Suprapubic skin (tissue), 4 donors: Measurements from ENCODE around the gene CBLB.

Experiments used
- CTCF ChIP-seq, 2 donors: fragments of 200-600 bp in 1 of 2; fragments of 450-650 bp in 1 of 2; sonication (generic) in 1 of 2; IDR thresholded peaks; one replicate each; pipeline ENCODE4 v1.5.1; 2016 to 2019; ENCODE audit warnings: antibody characterized with exemption in 2 of 2, mild to moderate bottlenecking in 1 of 2, moderate library complexity in 1 of 2
- POLR2A ChIP-seq, 2 donors: fragments of 450-650 bp; IDR thresholded peaks; one replicate each; pipeline ENCODE4 v1.6.1; 2017; ENCODE audit warnings: antibody characterized with exemption in 2 of 2, mild to moderate bottlenecking in 2 of 2, moderate library complexity in 2 of 2
- POLR2AphosphoS5 ChIP-seq, 3 donors: sonication (generic); formaldehyde crosslinking; IDR thresholded peaks; one replicate each; pipeline ENCODE4 v1.6.1; 2017; ENCODE audit warnings: antibody characterized with exemption in 3 of 3

- TF ChIP-seq CTCF (IDR thresholded peaks at IDR 0.05): no peak
- no peak for TF ChIP-seq POLR2A (IDR thresholded peaks at IDR 0.05)
- no peak for TF ChIP-seq POLR2AphosphoS5 (IDR thresholded peaks at IDR 0.05)
Observed at GRCh38 chr3:105904678-105905284, 36.0 kb upstream of the CBLB start.
